ENCODE data around the gene FOXO1.

DNA sequence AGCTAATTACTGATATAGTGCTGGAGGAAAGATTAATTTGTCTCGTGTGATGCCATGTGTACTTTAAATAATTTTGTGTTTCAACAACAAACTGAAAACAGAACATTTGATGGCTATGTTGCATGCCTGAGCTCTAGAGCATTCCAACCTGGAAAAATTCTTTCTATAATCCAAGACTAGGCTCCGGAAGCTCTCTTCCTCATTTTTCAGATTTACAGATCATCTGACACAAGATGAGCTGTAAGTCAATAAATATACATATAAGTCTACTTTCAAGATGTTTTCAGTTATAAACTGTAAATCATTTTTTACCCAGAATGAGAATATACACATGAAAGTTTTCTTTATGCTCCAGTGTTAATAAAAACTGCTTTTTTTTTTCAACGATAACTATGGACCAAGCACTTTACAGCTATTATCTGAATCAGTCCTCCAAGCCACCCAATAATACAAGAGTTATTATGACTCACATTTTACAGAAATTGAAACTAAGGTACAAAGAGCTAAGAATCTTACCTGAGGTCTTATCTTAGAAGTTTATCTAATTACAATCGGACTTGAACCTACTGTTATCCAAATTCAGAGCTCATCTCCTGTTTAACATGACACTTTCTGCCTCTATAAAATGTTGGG, 6.4 kb upstream of the FOXO1 start:
- TF ChIP-seq, protein P1, sequence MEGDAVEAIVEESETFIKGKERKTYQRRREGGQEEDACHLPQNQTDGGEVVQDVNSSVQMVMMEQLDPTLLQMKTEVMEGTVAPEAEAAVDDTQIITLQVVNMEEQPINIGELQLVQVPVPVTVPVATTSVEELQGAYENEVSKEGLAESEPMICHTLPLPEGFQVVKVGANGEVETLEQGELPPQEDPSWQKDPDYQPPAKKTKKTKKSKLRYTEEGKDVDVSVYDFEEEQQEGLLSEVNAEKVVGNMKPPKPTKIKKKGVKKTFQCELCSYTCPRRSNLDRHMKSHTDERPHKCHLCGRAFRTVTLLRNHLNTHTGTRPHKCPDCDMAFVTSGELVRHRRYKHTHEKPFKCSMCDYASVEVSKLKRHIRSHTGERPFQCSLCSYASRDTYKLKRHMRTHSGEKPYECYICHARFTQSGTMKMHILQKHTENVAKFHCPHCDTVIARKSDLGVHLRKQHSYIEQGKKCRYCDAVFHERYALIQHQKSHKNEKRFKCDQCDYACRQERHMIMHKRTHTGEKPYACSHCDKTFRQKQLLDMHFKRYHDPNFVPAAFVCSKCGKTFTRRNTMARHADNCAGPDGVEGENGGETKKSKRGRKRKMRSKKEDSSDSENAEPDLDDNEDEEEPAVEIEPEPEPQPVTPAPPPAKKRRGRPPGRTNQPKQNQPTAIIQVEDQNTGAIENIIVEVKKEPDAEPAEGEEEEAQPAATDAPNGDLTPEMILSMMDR (IDR thresholded peaks at IDR 0.05; ENCODE audit: insufficient read depth, low read length, poor library complexity, severe bottlenecking) = no peak
- no peak for TF ChIP-seq EZH2phosphoT487 (conservative IDR thresholded peaks at IDR 0.05; ENCODE audit: low read length)

Measured in SU-DHL-6 (cell line).